HepG2 (cell line): ENCODE data around the gene SBK1. TPM values are rescaled to one million over a fixed set of nuclear protein-coding genes. Genes with fewer than 3 reads are reported as not detected.
A peak's percentile ranks its signal among the peaks of the same experiment; 100 is the strongest.

ENCODE experiments used
- ADNP ChIP-seq: sonication (generic); formaldehyde crosslinking; IDR thresholded peaks from 2 replicates; pipeline ENCODE4 v1.4.0; 2020; ENCODE audit warnings: missing genetic modification reagents
- CEBPB ChIP-seq: IDR thresholded peaks from 2 replicates; pipeline ENCODE4 v1.6.1; 2011; ENCODE audit warnings: low read depth, low read length, improper control_type of control experiment, borderline replicate concordance
- E2F1 ChIP-seq: sonication (generic); formaldehyde crosslinking; IDR thresholded peaks from 2 replicates; pipeline ENCODE4 v1.5.0; 2020; ENCODE audit warnings: missing genetic modification reagents
- KDM1A ChIP-seq: IDR thresholded peaks from 2 replicates; pipeline ENCODE4 v1.6.1; 2016; ENCODE audit warnings: missing compliant biosample characterization
- KLF13 ChIP-seq: sonication (generic); formaldehyde crosslinking; IDR thresholded peaks from 2 replicates; pipeline ENCODE4 v1.4.0; 2020; ENCODE audit warnings: mild to moderate bottlenecking, missing genetic modification reagents
- POLR2A ChIP-seq, 2 experiments: IDR thresholded peaks; 2 replicates each; pipeline ENCODE4 v1.6.1; 2011; ENCODE audit warnings: low read depth in 2 of 2, low read length in 2 of 2, mild to moderate bottlenecking in 1 of 2, moderate library complexity in 1 of 2; ENCODE audit not compliant: insufficient read depth in 1 of 2
- SAP130 ChIP-seq: IDR thresholded peaks from 2 replicates; pipeline ENCODE4 v1.6.1; 2016; ENCODE audit warnings: low read depth
- SNAPC4 ChIP-seq: sonication (generic); formaldehyde crosslinking; IDR thresholded peaks from 2 replicates; pipeline ENCODE4 v1.4.0; 2020; ENCODE audit warnings: mild to moderate bottlenecking, missing genetic modification reagents
- SP140L ChIP-seq: sonication (generic); formaldehyde crosslinking; IDR thresholded peaks from 2 replicates; pipeline ENCODE4 v1.4.0; 2020; ENCODE audit warnings: missing genetic modification reagents, borderline replicate concordance
- STAT6 ChIP-seq: sonication (generic); formaldehyde crosslinking; IDR thresholded peaks from 2 replicates; pipeline ENCODE4 v1.4.0; 2020; ENCODE audit warnings: missing genetic modification reagents, mild to moderate bottlenecking, borderline replicate concordance
- ZFP91 ChIP-seq: sonication (generic); formaldehyde crosslinking; IDR thresholded peaks from 2 replicates; pipeline ENCODE4 v1.9.0; 2022; ENCODE audit warnings: missing genetic modification reagents, mild to moderate bottlenecking, borderline replicate concordance
- ZNF224 ChIP-seq: sonication (generic); formaldehyde crosslinking; IDR thresholded peaks from 2 replicates; pipeline ENCODE4 v1.5.0; 2020; ENCODE audit warnings: mild to moderate bottlenecking, missing genetic modification reagents
- ZNF329 ChIP-seq: sonication (generic); formaldehyde crosslinking; IDR thresholded peaks from 2 replicates; pipeline ENCODE4 v1.9.0; 2021; ENCODE audit warnings: low read depth, mild to moderate bottlenecking, missing genetic modification reagents
- ZNF530 ChIP-seq: sonication (generic); formaldehyde crosslinking; IDR thresholded peaks from 2 replicates; pipeline ENCODE4 v1.5.0; 2020; ENCODE audit warnings: low read depth, mild to moderate bottlenecking, missing genetic modification reagents
- ZNF550 ChIP-seq: sonication (generic); formaldehyde crosslinking; IDR thresholded peaks from 2 replicates; pipeline ENCODE4 v1.4.0; 2020; ENCODE audit warnings: mild to moderate bottlenecking, missing genetic modification reagents, borderline replicate concordance
- ZNF605 ChIP-seq: sonication (generic); formaldehyde crosslinking; IDR thresholded peaks from 2 replicates; pipeline ENCODE4 v1.8.0; 2022; ENCODE audit warnings: mild to moderate bottlenecking, missing genetic modification reagents
- ZNF678 ChIP-seq: sonication (generic); formaldehyde crosslinking; IDR thresholded peaks from 2 replicates; pipeline ENCODE4 v1.4.0; 2020; ENCODE audit warnings: mild to moderate bottlenecking, missing genetic modification reagents
- ZNF740 ChIP-seq: sonication (generic); formaldehyde crosslinking; IDR thresholded peaks from 2 replicates; pipeline ENCODE4 v1.4.0; 2020; ENCODE audit warnings: missing genetic modification reagents
- ZNF782 ChIP-seq: sonication (generic); formaldehyde crosslinking; IDR thresholded peaks from 2 replicates; pipeline ENCODE4 v1.4.0; 2020; ENCODE audit warnings: missing genetic modification reagents, mild to moderate bottlenecking, borderline replicate concordance
- polyA plus RNA-seq, 8 experiments: library from polyadenylated mRNA; depleted of rRNA in 3 of 8; stranded (reverse) in 7 of 8; unstranded in 1 of 8; fragments of >200 nt; fragmentation: Illumina TruSeq in 4 of 8; extraction: Trizol in 4 of 8; gene quantifications; 2 replicates each; pipeline versions ENCODE4 v1.2.1 to v1.2.3, GENCODE V29; 2011 to 2016; ENCODE audit warnings: low read depth in 4 of 8, missing spikeins in 1 of 8, mixed read lengths in 1 of 8; ENCODE audit not compliant: insufficient read depth in 1 of 8
- total RNA-seq, 5 experiments: library from RNA; depleted of rRNA; stranded (reverse); fragments of >200 nt; fragmentation: Illumina TruSeq; extraction: Trizol; gene quantifications; 2 replicates each; pipeline ENCODE4 v1.2.3, GENCODE V29; 2016; ENCODE audit warnings: low read depth in 1 of 5

SBK1 gene
- total and polyA plus RNA-seq, 2 of the 13 experiments (the other 11 are each of a cell fraction or from before 2014, with no cell fraction given), result 0.15 to 0.17 TPM

GRCh38 chr16:28317040-28317880 lies 24.9 kb downstream of the SBK1 start (continued):
- TF ChIP-seq ZFP91 (CRISPR knock-in tag), result peak; percentile 58; the same call in 1 of the 2 replicates
- no peak for TF ChIP-seq ZNF782 (CRISPR knock-in tag)
- TF ChIP-seq POLR2A (IDR thresholded peaks at IDR 0.05; ENCODE audit: insufficient read depth in 1 of 2, low read depth in 2 of 2, low read length in 2 of 2), result no peak
- TF ChIP-seq STAT6, result no peak
- TF ChIP-seq ADNP (CRISPR knock-in tag), result no peak
- TF ChIP-seq E2F1 (CRISPR knock-in tag), result no peak
- TF ChIP-seq SNAPC4 (CRISPR knock-in tag), result no peak
- no peak for TF ChIP-seq ZNF740 (CRISPR knock-in tag)
- no peak for TF ChIP-seq CEBPB
- TF ChIP-seq ZNF224 (CRISPR knock-in tag), result no peak
- peak; percentile 21; the same call in 1 of the 2 replicates for TF ChIP-seq SAP130 (CRISPR knock-in tag)
- no peak for TF ChIP-seq SP140L (CRISPR knock-in tag)
- no peak for TF ChIP-seq ZNF530 (CRISPR knock-in tag)
- no peak for TF ChIP-seq ZNF329 (CRISPR knock-in tag)
- TF ChIP-seq ZNF550 (CRISPR knock-in tag), result peak; percentile 53; the same call in 1 of the 2 replicates
- no peak for TF ChIP-seq KLF13 (CRISPR knock-in tag)
- TF ChIP-seq ZNF605 (CRISPR knock-in tag), result no peak
- TF ChIP-seq ZNF678 (CRISPR knock-in tag), result no peak
- no peak for TF ChIP-seq KDM1A
